CD1c-positive myeloid dendritic cell (primary cell): ENCODE results near the gene GEMIN2.
"Not testable (repeated sequence)": the region's sequence is repeated elsewhere in the genome, so short reads cannot be mapped to it uniquely, and the experiment has no call there.

ENCODE experiments used
- DNase-seq: peaks from one replicate; pipeline ENCODE4 v3.0.0-alpha.2; 2016; ENCODE audit errors: extremely low spot score

The GEMIN2 gene

DNA sequence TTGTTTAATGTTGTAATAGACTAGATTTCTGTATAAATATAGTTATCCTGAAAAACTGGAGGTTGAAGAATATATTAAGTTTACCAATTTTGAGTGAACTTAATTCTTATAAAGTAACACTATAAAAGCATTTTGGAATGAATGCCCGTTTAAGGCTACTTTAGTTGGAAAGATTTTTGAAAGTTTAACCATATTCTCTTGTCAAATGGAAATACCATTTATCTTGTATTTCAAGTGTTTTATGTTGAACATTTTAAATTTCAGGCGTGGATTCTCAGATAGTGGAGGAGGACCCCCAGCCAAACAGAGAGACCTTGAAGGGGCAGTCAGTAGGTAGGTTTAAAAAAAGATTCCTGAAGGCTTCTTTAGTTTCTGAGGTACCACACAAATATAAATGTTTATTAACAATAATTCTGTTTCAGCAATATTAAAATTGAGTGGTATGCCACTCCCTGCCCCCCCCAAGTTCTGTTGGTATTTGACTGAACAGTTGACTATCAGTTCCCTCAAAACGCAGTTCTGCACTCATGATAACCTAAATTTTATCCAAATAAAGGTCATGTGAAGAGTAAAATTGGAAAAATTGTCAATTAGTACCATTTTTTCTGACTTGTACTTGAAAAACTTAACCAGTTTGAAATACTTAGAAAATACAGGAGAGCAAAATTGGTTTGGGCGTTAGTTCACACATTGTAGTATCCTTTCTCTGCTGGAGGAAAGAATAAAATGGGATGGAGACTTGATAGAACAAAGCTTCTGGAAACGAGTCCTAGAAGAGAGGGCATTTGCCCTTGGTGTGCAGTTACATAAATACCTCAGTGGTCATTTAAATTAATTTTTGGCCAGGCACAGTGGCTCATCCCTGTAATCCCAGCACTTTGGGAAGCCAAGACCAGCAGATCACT is 62.4 kb downstream of the GEMIN2 start:
- DNase-seq = no peak

DNA sequence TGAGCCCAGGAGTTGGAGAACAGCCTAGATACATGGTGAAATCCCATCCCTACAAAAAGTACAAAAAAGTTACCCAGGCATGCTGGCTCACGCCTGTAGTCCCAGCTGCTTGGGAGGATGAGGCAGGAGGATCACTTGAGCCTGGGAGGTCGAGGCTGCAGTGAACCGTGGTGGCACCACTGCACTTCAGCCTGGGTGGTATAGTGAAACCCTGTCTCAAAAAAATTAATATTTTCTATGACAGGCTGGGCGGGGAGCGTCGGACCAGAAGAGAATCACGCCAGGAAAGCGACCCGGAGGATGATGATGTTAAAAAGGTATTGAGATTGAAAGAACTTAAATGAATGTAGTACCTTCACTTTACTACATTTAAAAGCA is 63.0 kb downstream of the GEMIN2 start:
- DNase-seq = no peak

DNA sequence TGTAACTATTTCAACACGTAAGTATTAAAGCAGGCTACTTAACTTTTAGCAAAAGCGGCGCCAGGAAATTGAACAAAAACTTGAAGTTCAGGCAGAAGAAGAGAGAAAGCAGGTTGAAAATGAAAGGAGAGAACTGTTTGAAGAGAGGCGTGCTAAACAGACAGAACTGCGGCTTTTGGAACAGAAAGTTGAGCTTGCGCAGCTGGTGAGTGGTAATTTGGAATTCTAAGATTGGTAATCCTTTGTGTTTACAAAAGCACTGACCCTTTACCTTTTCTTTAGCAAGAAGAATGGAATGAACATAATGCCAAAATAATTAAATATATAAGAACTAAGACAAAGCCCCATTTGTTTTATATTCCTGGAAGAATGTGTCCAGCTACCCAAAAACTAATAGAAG is 64.9 kb downstream of the GEMIN2 start:
- DNase-seq = no peak

DNA sequence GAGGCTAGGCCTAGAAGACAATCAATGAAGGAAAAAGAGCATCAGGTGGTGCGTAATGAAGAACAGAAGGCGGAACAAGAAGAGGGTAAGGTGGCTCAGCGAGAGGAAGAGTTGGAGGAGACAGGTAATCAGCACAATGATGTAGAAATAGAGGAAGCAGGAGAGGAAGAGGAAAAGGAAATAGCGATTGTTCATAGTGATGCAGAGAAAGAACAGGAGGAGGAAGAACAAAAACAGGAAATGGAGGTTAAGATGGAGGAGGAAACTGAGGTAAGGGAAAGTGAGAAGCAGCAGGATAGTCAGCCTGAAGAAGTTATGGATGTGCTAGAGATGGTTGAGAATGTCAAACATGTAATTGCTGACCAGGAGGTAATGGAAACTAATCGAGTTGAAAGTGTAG is 66.4 kb downstream of the GEMIN2 start:
- DNase-seq = no peak

DNA sequence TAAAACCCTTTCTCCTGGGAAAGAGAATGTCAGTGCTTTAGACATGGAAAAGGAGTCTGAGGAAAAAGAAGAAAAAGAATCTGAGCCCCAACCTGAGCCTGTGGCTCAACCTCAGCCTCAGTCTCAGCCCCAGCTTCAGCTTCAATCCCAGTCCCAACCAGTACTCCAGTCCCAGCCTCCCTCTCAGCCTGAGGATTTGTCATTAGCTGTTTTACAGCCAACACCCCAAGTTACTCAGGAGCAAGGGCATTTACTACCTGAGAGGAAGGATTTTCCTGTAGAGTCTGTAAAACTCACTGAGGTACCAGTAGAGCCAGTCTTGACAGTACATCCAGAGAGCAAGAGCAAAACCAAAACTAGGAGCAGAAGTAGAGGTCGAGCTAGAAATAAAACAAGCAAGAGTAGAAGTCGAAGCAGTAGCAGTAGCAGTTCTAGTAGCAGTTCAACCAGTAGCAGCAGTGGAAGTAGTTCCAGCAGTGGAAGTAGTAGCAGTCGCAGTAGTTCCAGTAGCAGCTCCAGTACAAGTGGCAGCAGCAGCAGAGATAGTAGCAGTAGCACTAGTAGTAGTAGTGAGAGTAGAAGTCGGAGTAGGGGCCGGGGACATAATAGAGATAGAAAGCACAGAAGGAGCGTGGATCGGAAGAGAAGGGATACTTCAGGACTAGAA is 67.0 kb downstream of the GEMIN2 start:
- no peak for DNase-seq

DNA sequence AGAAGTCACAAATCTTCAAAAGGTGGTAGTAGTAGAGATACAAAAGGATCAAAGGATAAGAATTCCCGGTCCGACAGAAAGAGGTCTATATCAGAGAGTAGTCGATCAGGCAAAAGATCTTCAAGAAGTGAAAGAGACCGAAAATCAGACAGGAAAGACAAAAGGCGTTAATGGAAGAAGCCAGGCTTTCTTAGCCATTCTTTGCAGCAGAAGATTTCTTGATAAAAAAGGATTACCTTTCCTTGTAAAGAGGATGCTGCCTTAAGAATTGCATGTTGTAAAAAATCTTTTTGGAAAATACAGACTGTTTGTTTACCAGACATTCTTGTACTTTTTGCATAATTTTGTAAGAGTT is 67.5 kb downstream of the GEMIN2 start:
- DNase-seq = no peak

DNA sequence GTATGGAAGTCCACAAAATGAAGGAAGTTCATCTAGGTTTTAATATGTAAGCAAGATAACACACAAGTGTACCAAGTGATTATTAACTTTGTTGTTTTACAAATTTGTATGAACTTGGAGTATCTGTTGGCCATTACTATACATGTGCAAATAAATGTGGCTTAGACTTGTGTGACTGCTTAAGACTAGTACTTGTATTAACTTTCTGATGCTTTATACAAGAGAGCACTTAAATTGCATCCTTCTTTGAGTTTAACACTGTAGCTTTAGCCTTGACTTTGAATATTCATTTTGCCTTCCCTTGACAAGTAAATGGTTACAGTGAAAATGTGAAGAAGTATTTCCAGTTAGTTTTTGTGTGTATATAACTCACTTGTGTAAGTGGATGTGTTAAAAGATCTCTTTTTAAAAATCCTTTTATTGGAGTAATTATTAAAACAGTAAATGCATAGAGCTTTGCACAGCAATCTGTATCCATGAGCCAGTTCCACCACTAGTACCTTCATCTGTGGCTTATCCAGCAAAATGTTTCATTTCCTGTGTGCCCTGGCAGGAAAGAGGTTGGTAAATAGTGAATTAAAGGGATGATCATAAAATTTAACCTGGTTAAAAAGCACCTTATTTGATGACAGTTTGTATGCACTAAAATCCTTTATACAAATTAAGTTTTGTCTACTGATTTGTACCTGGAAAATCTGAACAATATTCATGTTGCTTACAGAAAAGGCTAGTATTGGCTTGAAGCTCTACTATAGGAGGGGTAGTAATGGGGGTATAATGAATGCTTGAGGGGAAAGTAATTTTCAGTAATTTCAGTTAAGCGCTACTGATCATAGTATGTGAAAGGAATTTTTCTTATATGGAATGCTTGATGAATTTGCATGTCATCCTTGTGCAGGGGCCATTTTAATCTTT is 68.9 kb downstream of the GEMIN2 start:
- no peak for DNase-seq

DNA sequence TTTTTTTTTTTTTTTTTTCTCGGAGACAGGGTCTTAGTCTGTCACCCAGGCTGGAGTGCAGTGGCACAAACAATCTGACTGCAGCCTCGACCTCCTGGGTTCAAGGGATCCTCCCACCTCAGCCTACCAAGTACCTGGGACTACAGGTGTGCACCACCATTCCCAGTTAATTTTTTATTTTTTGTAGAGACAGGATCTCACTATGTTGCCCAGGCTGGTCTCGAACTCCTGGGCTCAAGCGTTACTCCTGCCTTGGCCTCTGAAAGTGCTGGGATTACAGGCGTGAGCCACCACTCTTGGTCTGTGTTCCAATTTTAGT is 69.5 kb downstream of the GEMIN2 start:
- DNase-seq = not testable (repeated sequence)

DNA sequence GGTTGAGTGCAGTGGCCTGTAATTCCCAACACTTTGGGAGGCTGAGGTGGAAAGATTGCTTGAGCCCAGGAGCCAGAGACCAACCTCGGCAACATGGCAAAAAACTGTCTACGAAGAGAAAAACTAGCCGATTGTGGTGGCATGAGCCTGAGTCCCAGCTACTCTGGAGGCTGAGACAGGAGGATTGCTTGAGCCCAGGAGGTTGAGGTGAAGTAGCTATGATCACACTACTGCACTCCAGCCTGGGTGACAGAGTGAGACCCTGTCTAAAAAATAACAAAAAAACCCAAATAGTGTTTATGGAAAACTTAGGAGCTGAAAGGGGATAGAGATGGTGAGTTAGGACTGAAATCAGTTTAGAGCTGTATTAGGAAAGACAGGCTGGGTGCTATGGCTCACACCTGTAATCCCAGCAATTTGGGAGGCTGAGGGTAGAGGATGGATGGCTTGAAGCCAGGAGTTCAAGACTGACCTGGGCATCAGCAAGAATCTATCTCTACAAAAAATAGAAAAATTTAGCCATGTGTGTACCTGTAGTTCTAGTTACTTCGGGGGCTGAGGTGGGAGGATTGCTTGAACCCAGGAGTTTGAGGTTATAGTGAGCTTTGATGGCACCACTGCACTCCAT is 70.6 kb downstream of the GEMIN2 start:
- no peak for DNase-seq

DNA sequence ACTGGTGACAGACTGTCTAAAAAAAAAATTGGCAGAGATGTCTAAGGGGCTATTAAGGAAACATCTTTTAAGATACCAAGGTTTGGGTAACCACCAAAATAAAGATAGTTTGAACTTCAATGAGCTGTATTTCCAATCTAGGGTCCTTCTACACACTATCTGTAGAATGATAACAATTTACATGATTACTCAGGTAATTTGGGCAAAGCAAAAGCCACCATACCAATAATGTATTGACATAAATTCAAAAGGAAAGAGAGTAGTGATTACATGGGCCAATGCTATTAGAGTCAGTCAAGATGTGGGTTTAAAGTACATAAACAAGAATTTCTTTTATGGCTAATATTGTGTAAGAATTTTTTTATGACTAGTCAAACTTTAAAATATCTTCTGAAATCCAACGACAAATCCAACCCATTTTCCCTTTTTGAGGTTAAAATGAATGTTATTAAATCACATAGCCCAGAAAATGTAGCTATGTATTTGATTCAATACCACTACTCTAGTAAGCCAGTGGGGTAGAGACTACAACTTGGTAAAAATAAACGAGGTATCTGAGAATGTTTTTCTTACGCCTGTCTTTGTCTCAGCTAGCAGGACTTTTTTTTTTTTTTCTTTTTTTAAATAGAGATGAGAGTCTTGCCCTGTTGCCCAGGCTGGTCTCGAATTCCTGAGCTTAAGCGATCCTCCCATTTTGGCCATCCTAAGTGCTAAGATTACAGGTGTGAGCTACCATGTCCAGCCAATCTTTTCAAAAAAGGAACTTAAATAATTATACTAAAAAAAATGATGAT is 71.3 kb downstream of the GEMIN2 start:
- no peak for DNase-seq
